ENCODE data around the gene HAUS3. TPM values are rescaled to one million over a fixed set of nuclear protein-coding genes. Genes with fewer than 3 reads are reported as not detected.

Gene HAUS3
- total RNA-seq, 2 experiments from 2014 or later: 20.2 to 20.3 TPM

- Mint-ChIP-seq H3K27ac (no peak overlapping the region), H3K36me3 (peaks cover 1% of the 10 kb centered on the region), H3K9me3 (no peaks in the 10 kb centered on the region), H3K27me3 (no peaks in the 10 kb centered on the region), H3K4me3 (no peak overlapping the region), H3K4me1 (ENCODE audit: low read depth) (no peaks in the 10 kb centered on the region)
- no peak for DNase-seq
- intact Hi-C loops (cut with micrococcal nuclease): no loop called here
- ChIA-PET CTCF (no interaction called here), POLR2A (interaction anchor here (0.6 kb wide), 1 partner anchor 10 kb away, joined by 3 read pairs; no protein-coding TSS in a partner anchor)
Observed at GRCh38 chr4:2251795-2252529, 10.0 kb upstream of the HAUS3 start.

DNA sequence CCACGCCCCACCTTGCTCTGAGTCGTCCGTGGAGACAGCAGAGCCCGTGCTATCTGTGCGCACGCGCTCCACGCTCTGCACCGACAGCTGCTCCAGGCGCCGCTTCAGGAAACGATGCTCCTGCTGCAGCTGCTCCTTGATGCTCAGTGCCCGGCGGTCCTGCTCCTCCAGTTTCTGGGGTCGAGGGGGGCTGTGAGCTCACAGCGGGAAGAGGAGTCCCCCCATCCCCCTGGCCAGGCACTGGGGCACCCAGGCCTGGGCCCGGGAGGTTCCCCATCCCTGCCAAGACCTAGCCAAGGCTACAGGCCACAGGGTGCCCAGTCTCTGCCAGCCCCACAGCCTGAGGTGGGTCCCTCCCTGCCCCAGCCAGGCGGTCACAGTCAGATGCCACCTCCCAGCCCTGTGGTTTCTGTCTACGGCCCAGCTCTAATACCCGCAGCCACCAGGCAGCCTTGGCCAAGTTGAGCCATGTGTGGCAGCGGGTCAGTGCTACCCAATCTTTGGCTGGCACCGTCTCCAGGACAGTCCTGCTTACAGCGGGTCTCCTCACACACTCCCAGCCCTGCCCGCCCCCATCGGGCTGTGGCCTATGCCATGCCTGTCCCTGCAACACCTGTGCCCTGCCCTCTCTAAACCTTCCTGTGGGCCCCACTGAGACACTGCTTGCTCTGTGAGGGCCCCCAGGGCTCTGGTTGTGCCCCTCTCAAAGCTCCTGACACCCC, 9.3 kb upstream of the HAUS3 start:
- Mint-ChIP-seq H3K27me3 (no peaks in the 10 kb centered on the region), H3K4me1 (ENCODE audit: low read depth) (no peaks in the 10 kb centered on the region), H3K27ac (no peak overlapping the region), H3K36me3 (peaks cover 1% of the 10 kb centered on the region), H3K9me3 (no peaks in the 10 kb centered on the region), H3K4me3 (no peak overlapping the region)
- DNase-seq: no peak
- POLR2A ChIA-PET: no interaction called here
- CTCF ChIA-PET: no interaction called here
- intact Hi-C loops (cut with micrococcal nuclease): no loop called here

GRCh38 chr4:2250357-2251072, 8.6 kb upstream of the HAUS3 start:
- intact Hi-C loops (cut with micrococcal nuclease): no loop called here
- Mint-ChIP-seq H3K27ac (no peak overlapping the region), H3K36me3 (peaks cover 1% of the 10 kb centered on the region), H3K4me1 (ENCODE audit: low read depth) (peaks cover under 1% of the 10 kb centered on the region), H3K4me3 (no peak overlapping the region), H3K9me3 (no peaks in the 10 kb centered on the region), H3K27me3 (no peaks in the 10 kb centered on the region)
- peak; percentile 6 for DNase-seq
- POLR2A ChIA-PET: no interaction called here
- CTCF ChIA-PET: no interaction called here

GRCh38 chr4:2249526-2250356, 7.8 kb upstream of the HAUS3 start:
- no peaks in the 10 kb centered on the region for H3K9me3 Mint-ChIP-seq
- CTCF ChIA-PET: interaction anchor here (1.8 kb wide), 1 partner anchor 30 kb away, joined by 5 read pairs; no protein-coding TSS in a partner anchor
- POLR2A ChIA-PET: no interaction called here
- H3K27me3 Mint-ChIP-seq: no peaks in the 10 kb centered on the region
- H3K4me3 Mint-ChIP-seq: no peak overlapping the region
- intact Hi-C loops (cut with micrococcal nuclease): loop anchor here (10.0 kb wide), 2 partner anchors 285 to 685 kb away; partner anchors contain the start of gene FAM193A
- no peak overlapping the region for H3K27ac Mint-ChIP-seq
- peaks cover 8% of the 10 kb centered on the region for H3K4me1 Mint-ChIP-seq (ENCODE audit: low read depth)
- peak; percentile 5 for DNase-seq
- peaks cover 1% of the 10 kb centered on the region for H3K36me3 Mint-ChIP-seq

DNA sequence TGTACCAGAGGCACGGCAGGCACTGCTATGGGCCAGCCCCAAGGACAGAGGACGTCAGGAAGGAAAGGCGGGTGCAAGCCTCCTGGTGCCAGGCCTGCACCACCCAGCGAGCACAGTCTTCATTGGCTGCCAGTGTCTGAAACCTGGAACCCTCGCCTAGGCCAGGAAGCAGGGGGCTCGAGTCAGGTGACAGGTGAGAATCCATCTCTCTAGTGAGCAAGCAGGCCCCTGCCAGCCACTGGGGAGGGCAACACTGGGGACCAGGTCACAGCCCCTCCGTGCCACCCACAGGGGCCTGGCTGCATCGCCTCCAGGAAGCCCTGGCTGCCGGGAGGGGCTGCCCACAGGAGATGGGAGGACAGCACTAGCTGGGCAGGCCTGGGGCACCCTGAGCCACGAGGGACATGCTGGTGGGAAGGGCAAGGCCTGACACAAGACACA, 6.9 kb upstream of the HAUS3 start:
- intact Hi-C loops (cut with micrococcal nuclease): loop anchor here (10.0 kb wide), 2 partner anchors 286 to 686 kb away; partner anchors contain the start of gene FAM193A
- peaks cover 10% of the 10 kb centered on the region for H3K4me1 Mint-ChIP-seq (ENCODE audit: low read depth)
- no peak overlapping the region for H3K4me3 Mint-ChIP-seq
- DNase-seq: no peak
- H3K27ac Mint-ChIP-seq: no peak overlapping the region
- no peaks in the 10 kb centered on the region for H3K27me3 Mint-ChIP-seq
- ChIA-PET CTCF (interaction anchor here (1.8 kb wide), 1 partner anchor 29 kb away, joined by 5 read pairs; no protein-coding TSS in a partner anchor), POLR2A (no interaction called here)
- no peaks in the 10 kb centered on the region for H3K36me3 Mint-ChIP-seq
- H3K9me3 Mint-ChIP-seq: no peaks in the 10 kb centered on the region

DNA sequence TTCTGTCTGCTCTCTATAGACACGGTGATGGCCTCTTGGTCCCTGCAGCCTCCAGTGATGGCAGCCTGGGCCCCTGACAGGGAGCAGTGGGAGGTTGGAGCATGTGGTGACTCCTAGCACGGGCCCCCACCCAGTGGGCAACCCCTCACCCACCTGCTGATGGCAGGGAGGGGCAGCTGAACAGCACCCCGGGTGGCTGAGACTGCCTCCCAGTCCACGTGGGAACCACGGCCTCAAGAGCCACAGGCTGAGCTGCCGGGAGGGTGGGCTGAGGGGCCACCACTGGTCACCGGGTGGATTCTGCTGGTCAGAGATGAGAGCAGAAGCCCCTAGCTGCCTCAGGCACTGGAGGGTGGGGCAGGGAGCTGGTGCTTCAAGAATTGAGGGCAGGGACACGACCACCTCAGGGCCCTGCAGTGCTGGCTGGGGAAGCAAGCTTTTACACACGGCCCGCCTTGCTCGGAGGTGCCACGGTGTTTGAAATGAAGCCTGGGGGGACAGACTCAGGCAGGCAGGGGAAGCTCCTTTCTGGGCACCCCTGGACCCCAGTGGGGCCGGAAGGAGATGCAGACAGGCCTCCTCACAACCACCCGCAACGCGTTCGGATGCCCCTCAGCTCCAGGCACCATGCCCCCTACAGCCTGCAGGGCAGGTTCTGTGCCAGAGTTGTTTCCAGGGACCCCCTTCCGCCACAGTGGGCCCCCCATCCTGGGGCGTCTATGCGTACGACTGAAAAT, 6.3 kb upstream of the HAUS3 start:
- H3K27me3 Mint-ChIP-seq: no peaks in the 10 kb centered on the region
- no peak overlapping the region for H3K4me3 Mint-ChIP-seq
- intact Hi-C loops (cut with micrococcal nuclease): loop anchor here (10.0 kb wide), 2 partner anchors 287 to 687 kb away; partner anchors contain the start of gene FAM193A
- ChIA-PET CTCF (interaction anchor here (1.8 kb wide), 1 partner anchor 28 kb away, joined by 5 read pairs; no protein-coding TSS in a partner anchor), POLR2A (no interaction called here)
- H3K9me3 Mint-ChIP-seq: no peaks in the 10 kb centered on the region
- DNase-seq: peak; percentile 7
- H3K27ac Mint-ChIP-seq: no peak overlapping the region
- H3K36me3 Mint-ChIP-seq: no peaks in the 10 kb centered on the region
- H3K4me1 Mint-ChIP-seq (ENCODE audit: low read depth): peaks cover 15% of the 10 kb centered on the region

DNA sequence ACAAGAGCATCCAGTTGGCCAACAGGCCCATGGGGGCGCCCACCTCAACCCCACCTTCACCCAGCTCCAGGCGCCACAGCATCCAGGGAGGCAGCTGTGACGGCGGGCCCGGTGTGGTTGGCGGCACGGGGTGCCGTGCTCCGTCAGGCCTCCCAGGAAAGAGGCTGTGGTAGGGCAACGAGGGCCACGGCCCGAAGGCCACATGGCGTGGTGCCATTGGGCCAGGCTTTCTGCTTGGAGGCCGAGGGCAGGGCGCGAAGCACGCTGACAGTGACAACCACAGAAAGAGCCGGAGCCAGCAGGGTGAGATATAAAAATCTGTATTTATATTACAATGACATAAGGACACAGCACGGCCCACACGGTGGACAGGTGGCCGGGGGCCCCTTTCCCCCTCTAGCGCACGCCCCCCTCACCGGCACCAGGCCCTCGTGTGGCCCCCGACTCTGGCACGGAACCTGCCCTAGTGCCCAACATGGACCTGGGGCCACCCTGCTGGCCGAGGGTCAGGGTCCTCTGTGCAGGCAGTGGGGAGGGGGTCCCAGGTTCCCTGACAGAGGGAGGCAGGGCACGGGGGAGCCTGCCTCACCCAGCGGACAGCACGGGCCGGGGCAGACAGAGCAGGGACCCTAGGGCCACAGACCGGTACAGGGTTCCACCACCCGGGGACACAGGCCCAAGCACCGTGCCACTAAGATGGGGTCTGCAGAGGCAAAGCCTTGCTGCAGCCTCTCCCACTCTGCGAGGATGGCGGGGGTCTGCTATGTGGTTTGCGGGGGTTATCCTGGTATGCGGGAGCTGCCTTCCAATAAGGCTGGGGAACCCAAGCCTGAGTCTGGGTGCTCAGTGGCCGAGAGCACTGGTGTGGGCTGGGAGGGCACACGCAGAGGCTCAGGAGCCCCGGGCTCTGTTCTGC, 5.5 kb upstream of the HAUS3 start:
- DNase-seq: peak; percentile 6
- ChIA-PET CTCF (interaction anchor here (0.6 to 1.8 kb wide), 2 partner anchors 28 to 35 kb away, joined by 3 to 5 read pairs; no protein-coding TSS in a partner anchor), POLR2A (no interaction called here)
- intact Hi-C loops (cut with micrococcal nuclease): loop anchor here (10.0 kb wide), 2 partner anchors 287 to 687 kb away; partner anchors contain the start of gene FAM193A
- Mint-ChIP-seq H3K27me3 (no peaks in the 10 kb centered on the region), H3K9me3 (no peaks in the 10 kb centered on the region), H3K36me3 (no peaks in the 10 kb centered on the region), H3K27ac (no peak overlapping the region), H3K4me3 (no peak overlapping the region), H3K4me1 (ENCODE audit: low read depth) (peaks cover 15% of the 10 kb centered on the region)

- Mint-ChIP-seq H3K4me1 (ENCODE audit: low read depth) (peaks cover 16% of the 10 kb centered on the region), H3K4me3 (no peak overlapping the region), H3K36me3 (no peaks in the 10 kb centered on the region), H3K9me3 (no peaks in the 10 kb centered on the region), H3K27ac (no peak overlapping the region), H3K27me3 (no peaks in the 10 kb centered on the region)
- DNase-seq: no peak
- ChIA-PET POLR2A (no interaction called here), CTCF (interaction anchor here (0.6 kb wide), 1 partner anchor 34 kb away, joined by 3 read pairs; no protein-coding TSS in a partner anchor)
- intact Hi-C loops (cut with micrococcal nuclease): loop anchor here (10.0 kb wide), 2 partner anchors 288 to 688 kb away; partner anchors contain the start of gene FAM193A
Observed at GRCh38 chr4:2246384-2247127, 4.6 kb upstream of the HAUS3 start.

- H3K27ac Mint-ChIP-seq: no peak overlapping the region
- peaks cover 19% of the 10 kb centered on the region for H3K4me1 Mint-ChIP-seq (ENCODE audit: low read depth)
- DNase-seq: no peak
- no peak overlapping the region for H3K4me3 Mint-ChIP-seq
- intact Hi-C loops (cut with micrococcal nuclease): loop anchor here (10.0 kb wide), 2 partner anchors 289 to 689 kb away; partner anchors contain the start of gene FAM193A
- POLR2A ChIA-PET: no interaction called here
- peaks cover 2% of the 10 kb centered on the region for H3K36me3 Mint-ChIP-seq
- H3K27me3 Mint-ChIP-seq: no peaks in the 10 kb centered on the region
- CTCF ChIA-PET: no interaction called here
- H3K9me3 Mint-ChIP-seq: no peaks in the 10 kb centered on the region
Observed at GRCh38 chr4:2245787-2246275, 3.9 kb upstream of the HAUS3 start.
